ENCODE data around the gene TSPAN18. TPM values are rescaled to one million over a fixed set of nuclear protein-coding genes. Genes with fewer than 3 reads are reported as not detected.

Gene TSPAN18
- total and polyA plus RNA-seq, 2 experiments from 2014 or later = 6.0 to 10.6 TPM

DNA sequence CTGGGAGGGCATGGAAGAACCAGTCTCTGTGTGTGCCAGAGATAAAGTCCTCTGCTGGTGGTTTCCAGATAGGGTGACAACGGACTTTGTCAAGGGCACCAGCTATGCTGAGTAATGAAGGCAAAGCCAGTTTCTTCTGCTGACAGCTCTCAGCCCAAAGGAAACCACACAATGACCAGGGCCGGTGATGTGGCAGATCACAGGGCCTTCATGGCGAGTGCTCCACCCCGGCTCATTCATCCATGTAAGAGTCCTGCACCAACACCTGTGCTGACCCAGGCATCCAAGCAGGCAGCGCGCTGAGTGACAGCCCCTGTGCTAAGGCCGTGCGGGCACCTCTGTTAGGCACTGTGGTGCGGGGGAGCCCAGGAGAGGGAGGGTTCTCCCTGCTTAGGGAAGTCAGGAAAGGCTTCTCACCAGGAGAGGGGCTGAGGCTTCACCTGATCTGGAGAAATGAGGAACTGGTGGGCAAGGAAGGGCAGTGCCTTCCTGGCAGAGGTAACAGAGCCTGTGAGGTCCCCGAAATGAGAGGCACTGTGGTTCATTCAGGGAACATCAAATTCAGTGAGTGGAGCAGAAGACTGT, 190.1 kb downstream of the TSPAN18 start:
- Mint-ChIP-seq H3K4me1 (peaks cover 8% of the 10 kb centered on the region; the same call in 2 of the 3 replicates), H3K4me3 (no peak overlapping the region), H3K27me3 (ENCODE audit: insufficient read depth, low read depth, poor library complexity) (peaks cover 7% of the 10 kb centered on the region), H3K27ac (no peak overlapping the region), H3K36me3 (ENCODE audit: low read depth) (no peaks in the 10 kb centered on the region), H3K9me3 (no peaks in the 10 kb centered on the region)
- no peak overlapping the region for H2AFZ ChIP-seq
- no peak for TF ChIP-seq EZH2phosphoT487 (IDR thresholded peaks at IDR 0.05; ENCODE audit: unreplicated experiment)
- no peak for TF ChIP-seq CREB1 (CRISPR knock-in tag; IDR thresholded peaks at IDR 0.05; ENCODE audit: low read depth)
- TF ChIP-seq ZNF114 (CRISPR knock-in tag; IDR thresholded peaks at IDR 0.05) = no peak
- TF ChIP-seq, protein P1, sequence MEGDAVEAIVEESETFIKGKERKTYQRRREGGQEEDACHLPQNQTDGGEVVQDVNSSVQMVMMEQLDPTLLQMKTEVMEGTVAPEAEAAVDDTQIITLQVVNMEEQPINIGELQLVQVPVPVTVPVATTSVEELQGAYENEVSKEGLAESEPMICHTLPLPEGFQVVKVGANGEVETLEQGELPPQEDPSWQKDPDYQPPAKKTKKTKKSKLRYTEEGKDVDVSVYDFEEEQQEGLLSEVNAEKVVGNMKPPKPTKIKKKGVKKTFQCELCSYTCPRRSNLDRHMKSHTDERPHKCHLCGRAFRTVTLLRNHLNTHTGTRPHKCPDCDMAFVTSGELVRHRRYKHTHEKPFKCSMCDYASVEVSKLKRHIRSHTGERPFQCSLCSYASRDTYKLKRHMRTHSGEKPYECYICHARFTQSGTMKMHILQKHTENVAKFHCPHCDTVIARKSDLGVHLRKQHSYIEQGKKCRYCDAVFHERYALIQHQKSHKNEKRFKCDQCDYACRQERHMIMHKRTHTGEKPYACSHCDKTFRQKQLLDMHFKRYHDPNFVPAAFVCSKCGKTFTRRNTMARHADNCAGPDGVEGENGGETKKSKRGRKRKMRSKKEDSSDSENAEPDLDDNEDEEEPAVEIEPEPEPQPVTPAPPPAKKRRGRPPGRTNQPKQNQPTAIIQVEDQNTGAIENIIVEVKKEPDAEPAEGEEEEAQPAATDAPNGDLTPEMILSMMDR (conservative IDR thresholded peaks at IDR 0.05; ENCODE audit: low read depth in 2 of 2) = no peak
- TF ChIP-seq, protein P2, sequence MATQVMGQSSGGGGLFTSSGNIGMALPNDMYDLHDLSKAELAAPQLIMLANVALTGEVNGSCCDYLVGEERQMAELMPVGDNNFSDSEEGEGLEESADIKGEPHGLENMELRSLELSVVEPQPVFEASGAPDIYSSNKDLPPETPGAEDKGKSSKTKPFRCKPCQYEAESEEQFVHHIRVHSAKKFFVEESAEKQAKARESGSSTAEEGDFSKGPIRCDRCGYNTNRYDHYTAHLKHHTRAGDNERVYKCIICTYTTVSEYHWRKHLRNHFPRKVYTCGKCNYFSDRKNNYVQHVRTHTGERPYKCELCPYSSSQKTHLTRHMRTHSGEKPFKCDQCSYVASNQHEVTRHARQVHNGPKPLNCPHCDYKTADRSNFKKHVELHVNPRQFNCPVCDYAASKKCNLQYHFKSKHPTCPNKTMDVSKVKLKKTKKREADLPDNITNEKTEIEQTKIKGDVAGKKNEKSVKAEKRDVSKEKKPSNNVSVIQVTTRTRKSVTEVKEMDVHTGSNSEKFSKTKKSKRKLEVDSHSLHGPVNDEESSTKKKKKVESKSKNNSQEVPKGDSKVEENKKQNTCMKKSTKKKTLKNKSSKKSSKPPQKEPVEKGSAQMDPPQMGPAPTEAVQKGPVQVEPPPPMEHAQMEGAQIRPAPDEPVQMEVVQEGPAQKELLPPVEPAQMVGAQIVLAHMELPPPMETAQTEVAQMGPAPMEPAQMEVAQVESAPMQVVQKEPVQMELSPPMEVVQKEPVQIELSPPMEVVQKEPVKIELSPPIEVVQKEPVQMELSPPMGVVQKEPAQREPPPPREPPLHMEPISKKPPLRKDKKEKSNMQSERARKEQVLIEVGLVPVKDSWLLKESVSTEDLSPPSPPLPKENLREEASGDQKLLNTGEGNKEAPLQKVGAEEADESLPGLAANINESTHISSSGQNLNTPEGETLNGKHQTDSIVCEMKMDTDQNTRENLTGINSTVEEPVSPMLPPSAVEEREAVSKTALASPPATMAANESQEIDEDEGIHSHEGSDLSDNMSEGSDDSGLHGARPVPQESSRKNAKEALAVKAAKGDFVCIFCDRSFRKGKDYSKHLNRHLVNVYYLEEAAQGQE (IDR thresholded peaks at IDR 0.05; ENCODE audit: unreplicated experiment) = no peak
- TF ChIP-seq EZH2 (IDR thresholded peaks at IDR 0.05; ENCODE audit: low read depth, unreplicated experiment) = no peak
- H3K27me3 ChIP-seq (ENCODE audit: insufficient read depth) = no peaks in the 10 kb centered on the region
- no peaks in the 10 kb centered on the region for H3K36me3 ChIP-seq (ENCODE audit: insufficient read depth)
- H3K4me1 ChIP-seq (ENCODE audit: insufficient read depth) = peaks cover 8% of the 10 kb centered on the region; the same call in 1 of the 2 replicates
- DNase-seq (ENCODE audit: low spot score) (no peak), ATAC-seq (no peak)
- H3K4me3 ChIP-seq = no peak overlapping the region
- H3K4me2 ChIP-seq = no peak overlapping the region
- no peaks in the 10 kb centered on the region for H3K79me2 ChIP-seq (replicated peaks; ENCODE audit: insufficient read depth)
- no peaks in the 10 kb centered on the region for H3K9me2 ChIP-seq (ENCODE audit: insufficient read depth)
- H4K20me1 ChIP-seq (replicated peaks; ENCODE audit: insufficient read depth) = no peaks in the 10 kb centered on the region
- 0 out of 2 replicates have a peak, but pooled peaks cover 2% of the 10 kb centered on the region for H3F3A ChIP-seq (replicated peaks; ENCODE audit: low read depth)
- no peak overlapping the region for H3K27ac ChIP-seq (ENCODE audit: low read depth)

- Histone ChIP-seq H3K79me2 (replicated peaks; ENCODE audit: insufficient read depth) (no peaks in the 10 kb centered on the region), H3K4me2 (no peak overlapping the region), H3K27me3 (ENCODE audit: insufficient read depth) (no peaks in the 10 kb centered on the region), H4K20me1 (replicated peaks; ENCODE audit: insufficient read depth) (no peaks in the 10 kb centered on the region), H3F3A (replicated peaks; ENCODE audit: low read depth) (no peaks in the 10 kb centered on the region), H2AFZ (no peak overlapping the region), H3K4me1 (ENCODE audit: insufficient read depth) (no peaks in the 10 kb centered on the region), H3K4me3 (no peak overlapping the region), H3K27ac (ENCODE audit: low read depth) (no peak overlapping the region), H3K9me2 (ENCODE audit: insufficient read depth) (no peaks in the 10 kb centered on the region), H3K36me3 (ENCODE audit: insufficient read depth) (no peaks in the 10 kb centered on the region)
- ATAC-seq (no peak), DNase-seq (ENCODE audit: low spot score) (no peak)
- Mint-ChIP-seq H3K27me3 (ENCODE audit: insufficient read depth, low read depth, poor library complexity) (peaks cover 7% of the 10 kb centered on the region), H3K4me3 (no peak overlapping the region), H3K4me1 (no peaks in the 10 kb centered on the region), H3K27ac (no peak overlapping the region), H3K9me3 (no peaks in the 10 kb centered on the region), H3K36me3 (ENCODE audit: low read depth) (no peaks in the 10 kb centered on the region)
- TF ChIP-seq, protein P1 (conservative IDR thresholded peaks at IDR 0.05; ENCODE audit: low read depth in 2 of 2) = no peak
- TF ChIP-seq STAT1 (IDR thresholded peaks at IDR 0.05; ENCODE audit: unreplicated experiment) (no peak), ZNF331 (CRISPR knock-in tag; IDR thresholded peaks at IDR 0.05; ENCODE audit: low read depth) (no peak), EZH2phosphoT487 (IDR thresholded peaks at IDR 0.05; ENCODE audit: unreplicated experiment) (no peak)
These were observed 191.0 kb downstream of the TSPAN18 start for GRCh38 chr11:44917741-44918140.

All from GM23338 (cell line).